H1 (cell line): Measurements from ENCODE around the gene GLIPR2. TPM values are rescaled to one million over a fixed set of nuclear protein-coding genes. Genes with fewer than 3 reads are reported as not detected.

ENCODE experiments used
- CTCF ChIA-PET: fragments of 300-600 bp; sonication (Branson Sonifier 250); formaldehyde crosslinking; loops from one replicate; lab custom pipeline; 2021; ENCODE audit not compliant: partially characterized antibody; lab: Charles Lee
- POLR2A ChIA-PET: fragments of 300-600 bp; sonication (Branson Sonifier 250); formaldehyde crosslinking; loops from one replicate; lab custom pipeline; 2021; ENCODE audit warnings: inconsistent platforms; ENCODE audit not compliant: partially characterized antibody; lab: Charles Lee
- DNase-seq, 2 experiments: peaks; one replicate each; pipeline versions ENCODE4 v3.0.0 to v3.0.0-alpha.2; 2010 to 2022; ENCODE audit warnings: low spot score in 2 of 2, low read depth in 1 of 2, mixed read lengths in 1 of 2
- FAIRE-seq: peaks from 2 replicates; lab custom pipeline; 2011; peaks lifted over from hg19 to GRCh38; lab: Jason Lieb, UNC
- H2AFZ ChIP-seq: 2 replicates; pipeline ENCODE4 v1.8.1; 2012; ENCODE audit warnings: low read length, inconsistent platforms
- H2AK5ac ChIP-seq: 2 replicates; pipeline ENCODE4 v1.6.1; 2013; ENCODE audit warnings: low read depth, low read length
- H2BK120ac ChIP-seq: replicated peaks from 2 replicates; pipeline ENCODE3; 2013; ENCODE audit warnings: low read depth, low read length, inconsistent platforms
- H2BK12ac ChIP-seq: 2 replicates; pipeline ENCODE4 v1.6.1; 2013; ENCODE audit warnings: low read depth, low read length
- H2BK15ac ChIP-seq: 2 replicates; pipeline ENCODE4 v1.6.1; 2013; ENCODE audit warnings: low read length
- H2BK20ac ChIP-seq: 2 replicates; pipeline ENCODE4 v1.6.1; 2013; ENCODE audit warnings: low read length
- H2BK5ac ChIP-seq: 2 replicates; pipeline ENCODE4 v1.6.1; 2013; ENCODE audit warnings: low read depth, low read length
- H3K14ac ChIP-seq: 2 replicates; pipeline ENCODE4 v1.6.1; 2013; ENCODE audit warnings: inconsistent platforms; ENCODE audit not compliant: insufficient read length
- H3K18ac ChIP-seq: 2 replicates; pipeline ENCODE4 v1.6.1; 2013; ENCODE audit warnings: low read length; ENCODE audit errors: extremely low read depth
- H3K23ac ChIP-seq: 2 replicates; pipeline ENCODE4 v1.6.1; 2013; ENCODE audit warnings: inconsistent platforms; ENCODE audit not compliant: insufficient read length
- H3K23me2 ChIP-seq: 2 replicates; pipeline ENCODE4 v1.6.1; 2013; ENCODE audit warnings: low read depth, low read length
- H3K27ac ChIP-seq: 2 replicates; pipeline ENCODE4 v1.6.1; 2011; ENCODE audit warnings: low read depth, low read length, inconsistent platforms
- H3K27me3 ChIP-seq, 4 experiments: replicated peaks in 1 of 4; 1 replicate in 1 of 4; 2 replicates in 3 of 4; pipeline versions ENCODE4 v1.6.1 to v1.8.1; 2011 to 2013; ENCODE audit warnings: low read length in 3 of 4, mild to moderate bottlenecking in 3 of 4, inconsistent platforms in 2 of 4, mixed read lengths in 2 of 4, moderate library complexity in 1 of 4; ENCODE audit not compliant: control insufficient read depth in 3 of 4, insufficient read depth in 3 of 4; ENCODE audit errors: extremely low read depth in 1 of 4
- H3K36me3 ChIP-seq, 4 experiments: 2 replicates each; pipeline versions ENCODE4 v1.6.1 to v1.8.1; 2011 to 2013; ENCODE audit warnings: mild to moderate bottlenecking in 4 of 4, low read length in 3 of 4, moderate library complexity in 2 of 4, control low read depth in 1 of 4, inconsistent platforms in 1 of 4; ENCODE audit not compliant: insufficient read depth in 4 of 4, control insufficient read depth in 2 of 4
- H3K4ac ChIP-seq: replicated peaks from 2 replicates; pipeline ENCODE3; 2013; ENCODE audit warnings: low read length, low read depth, mixed read lengths, inconsistent platforms; ENCODE audit not compliant: insufficient read length
- H3K4me1 ChIP-seq, 4 experiments: replicated peaks in 1 of 4; 1 replicate in 1 of 4; 2 replicates in 3 of 4; pipeline versions ENCODE4 v1.6.1 to v1.8.1; 2011 to 2013; ENCODE audit warnings: low read length in 3 of 4, inconsistent platforms in 2 of 4, mixed read lengths in 1 of 4; ENCODE audit not compliant: insufficient read depth in 4 of 4, control insufficient read depth in 3 of 4
- H3K4me2 ChIP-seq, 2 experiments: 2 replicates each; pipeline versions ENCODE4 v1.6.1 to v1.8.1; 2011 to 2013; ENCODE audit warnings: low read depth in 2 of 2, low read length in 2 of 2, control low read depth in 1 of 2, inconsistent platforms in 1 of 2, mild to moderate bottlenecking in 1 of 2; ENCODE audit not compliant: insufficient read depth in 1 of 2
- H3K4me3 ChIP-seq, 4 experiments: fragments of 200-600, 300-600 bp in 1 of 4; sonication (generic), shearing (Covaris generic), sonication (Bioruptor Twin) in 1 of 4; 2 replicates each; pipeline versions ENCODE4 v1.5.1 to v1.8.1; 2011 to 2016; ENCODE audit warnings: low read length in 4 of 4, low read depth in 3 of 4, control low read depth in 2 of 4, inconsistent platforms in 2 of 4, mild to moderate bottlenecking in 2 of 4, mixed read lengths in 1 of 4, moderate library complexity in 1 of 4; ENCODE audit not compliant: insufficient read depth in 2 of 4; ENCODE audit errors: extremely low read depth in 1 of 4
- H3K56ac ChIP-seq: replicated peaks from 2 replicates; pipeline ENCODE3; 2013; ENCODE audit warnings: low read depth, mild to moderate bottlenecking, mixed read lengths, low read length, inconsistent platforms; ENCODE audit not compliant: insufficient read length
- H3K79me1 ChIP-seq: 2 replicates; pipeline ENCODE4 v1.6.1; 2013; ENCODE audit warnings: low read depth, low read length, control low read depth
- H3K79me2 ChIP-seq, 2 experiments: 2 replicates each; pipeline versions ENCODE4 v1.6.1 to v1.8.1; 2012 to 2013; ENCODE audit warnings: low read length in 2 of 2, mild to moderate bottlenecking in 2 of 2, inconsistent platforms in 1 of 2; ENCODE audit not compliant: insufficient read depth in 2 of 2, control insufficient read depth in 1 of 2
- H3K9ac ChIP-seq, 4 experiments: replicated peaks in 1 of 4; 1 replicate in 1 of 4; 2 replicates in 3 of 4; pipeline versions ENCODE4 v1.6.1 to v1.8.1; 2011 to 2013; ENCODE audit warnings: low read depth in 3 of 4, low read length in 3 of 4, control low read depth in 2 of 4, mild to moderate bottlenecking in 2 of 4, moderate library complexity in 2 of 4, inconsistent platforms in 1 of 4; ENCODE audit errors: extremely low read depth in 1 of 4
- H3K9me3 ChIP-seq, 2 experiments: 2 replicates each; pipeline versions ENCODE4 v1.6.1 to v1.8.1; 2012 to 2013; ENCODE audit warnings: mild to moderate bottlenecking in 2 of 2, moderate library complexity in 2 of 2, control low read depth in 1 of 2, inconsistent platforms in 1 of 2, low read depth in 1 of 2, low read length in 1 of 2, mixed read lengths in 1 of 2; ENCODE audit not compliant: insufficient read depth in 2 of 2
- H4K20me1 ChIP-seq, 2 experiments: replicated peaks in 1 of 2; 2 replicates each; pipeline versions ENCODE3 to v1.8.1; 2011 to 2013; ENCODE audit warnings: inconsistent platforms in 2 of 2, low read length in 2 of 2, mild to moderate bottlenecking in 1 of 2; ENCODE audit not compliant: insufficient read depth in 2 of 2, control insufficient read depth in 1 of 2
- H4K5ac ChIP-seq: 2 replicates; pipeline ENCODE4 v1.6.1; 2013; ENCODE audit warnings: low read length, low read depth, mixed read lengths, inconsistent platforms; ENCODE audit not compliant: insufficient read length
- H4K8ac ChIP-seq: 2 replicates; pipeline ENCODE4 v1.8.0; 2013; ENCODE audit warnings: mild to moderate bottlenecking, moderate library complexity, low read length, inconsistent platforms; ENCODE audit not compliant: insufficient read depth; ENCODE audit errors: extremely low read depth
- H4K91ac ChIP-seq: replicated peaks from 2 replicates; pipeline ENCODE3; 2013; ENCODE audit warnings: low read length, mixed read lengths, inconsistent platforms; ENCODE audit not compliant: insufficient read length
- MAFK ChIP-seq: IDR thresholded peaks from 2 replicates; pipeline ENCODE4 v1.6.1; 2012; ENCODE audit warnings: low read depth, mild to moderate bottlenecking, improper control_type of control experiment, low read length
- RAD21 ChIP-seq, 2 experiments: IDR thresholded peaks in 1 of 2; conservative IDR thresholded peaks in 1 of 2; 2 replicates each; pipeline ENCODE4 v1.6.1; 2011; ENCODE audit warnings: low read depth in 2 of 2, low read length in 2 of 2, improper control_type of control experiment in 1 of 2, inconsistent platforms in 1 of 2, mild to moderate bottlenecking in 1 of 2, moderate library complexity in 1 of 2
- SIRT6 ChIP-seq: IDR thresholded peaks from one replicate; pipeline ENCODE4 v1.7.1; 2012; ENCODE audit warnings: low read length, inconsistent platforms
- WGBS, 2 experiments: shearing (Covaris generic) in 1 of 2; methylation state at CpG; one replicate each; pipeline versions ENCODE4 v1.1.6 to v1.1.7; 2013 to 2015; ENCODE audit warnings: low lambda C conversion rate in 2 of 2, mixed read lengths in 2 of 2, inconsistent platforms in 1 of 2, low coverage in 1 of 2, missing lambda C conversion rate in 1 of 2; ENCODE audit not compliant: insufficient replicate concordance in 2 of 2, insufficient coverage in 1 of 2, insufficient read length in 1 of 2; ENCODE audit errors: extremely low coverage in 1 of 2, missing lambda C conversion rate in 1 of 2; 5-methylcytosine and 5-hydroxymethylcytosine counted together
- polyA plus RNA-seq, 7 experiments: library from polyadenylated mRNA; depleted of rRNA in 3 of 7; stranded (reverse) in 5 of 7; unstranded in 2 of 7; fragments of >200 nt in 5 of 7; fragments of 200-250 nt in 2 of 7; gene quantifications; 1 replicate in 5 of 7; 2 replicates in 1 of 7; 4 replicates in 1 of 7; pipeline versions ENCODE4 v1.2.1 to v1.2.3, GENCODE V29; 2011 to 2013; ENCODE audit warnings: missing spikeins in 2 of 7, mixed read lengths in 2 of 7
- total RNA-seq: library from RNA; stranded (reverse); fragmentation: NEBNext Ultra II Directional; extraction: Animal tissue kit (Norgen Biotek cat#: 25700); gene quantifications from 2 replicates; pipeline ENCODE4 v1.2.1, GENCODE V29; 2021
- TF ChIP-seq, protein P1 (sequence below), 3 experiments: IDR thresholded peaks; 1 replicate in 2 of 3; 2 replicates in 1 of 3; pipeline versions ENCODE4 v1.5.1 to v1.6.1; 2011; ENCODE audit warnings: low read length in 3 of 3, mild to moderate bottlenecking in 3 of 3, inconsistent platforms in 2 of 3, low read depth in 1 of 3, moderate library complexity in 1 of 3; ENCODE audit not compliant: insufficient read depth in 1 of 3; ENCODE audit errors: control extremely low read depth in 1 of 3

The GLIPR2 gene
- total and polyA plus RNA-seq, 2 of the 8 experiments (the other 6 are each of a cell fraction or from before 2014, with no cell fraction given): 7.9 to 12.0 TPM

DNA sequence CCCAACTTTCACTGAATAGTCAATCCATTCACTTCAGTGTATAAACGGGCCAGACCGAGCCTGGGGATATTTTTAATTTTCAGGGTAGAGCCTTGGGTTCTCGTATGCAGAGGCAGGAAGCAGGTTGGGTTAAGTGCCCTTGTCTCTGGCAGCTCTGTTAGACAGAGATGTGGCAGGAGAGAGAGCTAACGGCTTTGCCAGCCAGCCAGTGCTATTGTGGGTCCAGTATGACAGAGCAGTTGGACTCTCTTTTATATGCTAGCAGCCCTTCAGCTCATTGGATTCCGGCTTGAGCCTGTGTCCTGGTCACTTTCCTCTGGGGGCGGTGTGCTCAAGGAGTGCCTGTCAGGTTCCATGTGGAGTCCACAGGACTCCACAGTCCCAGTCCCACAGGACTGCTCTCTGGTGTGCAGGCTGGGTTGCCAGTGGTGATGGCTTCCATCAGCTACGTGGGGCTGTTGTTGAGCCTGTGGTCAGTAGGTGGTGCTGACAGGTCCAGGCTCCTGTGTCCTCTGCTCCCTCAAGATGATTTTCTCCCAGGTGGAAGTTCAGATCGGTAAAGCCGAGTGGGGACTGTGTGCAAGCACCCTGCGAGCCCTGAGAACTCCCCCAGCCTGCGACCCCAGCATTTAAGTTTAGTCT lies 68.5 kb downstream of the GLIPR2 start:
- peak; percentile 24 for FAIRE-seq

More for the DNA sequence above, 68.5 kb downstream of the GLIPR2 start:
- ChIA-PET POLR2A (interaction anchor here (0.8 to 2.5 kb wide), 4 partner anchors 9 to 124 kb away, joined by 3 to 9 read pairs (median 6); partner anchors contain the start of gene CLTA), CTCF (interaction anchor here (0.6 to 5.8 kb wide), 20 partner anchors 8 to 419 kb away, joined by 3 to 33 read pairs (median 3); partner anchors contain the start of gene CLTA)
- H3K27ac ChIP-seq: no peak overlapping the region
- no peaks in the 10 kb centered on the region for H3K23me2 ChIP-seq
- H3K9me3 ChIP-seq: no peaks in the 10 kb centered on the region
- WGBS, 2 experiments: 91% methylated on average over 11 of the region's 11 CpGs; no CpG with 5 or more reads in 1 of the 2 experiments
- no peak for DNase-seq
- no peak overlapping the region for H2BK15ac ChIP-seq
- no peak overlapping the region for H2AK5ac ChIP-seq
- H3K79me2 ChIP-seq: peaks cover 3 to 47% of the 10 kb centered on the region in 2 experiments; a peak in 2 of 4 replicates
- peaks cover 5 to 23% of the 10 kb centered on the region in 2 experiments for H4K20me1 ChIP-seq
- H2AFZ ChIP-seq: no peak overlapping the region
- H3K4me3 ChIP-seq: no peak overlapping the region
- no peak overlapping the region for H3K18ac ChIP-seq
- TF ChIP-seq MAFK (no peak), SIRT6 (no peak), RAD21 (IDR thresholded peaks at IDR 0.05 in 1 of 2, conservative IDR thresholded peaks at IDR 0.05 in 1 of 2; ENCODE audit: low read depth in 2 of 2, low read length in 2 of 2) (peak; percentile 43 to 62; a peak in 3 of 4 replicates)
- TF ChIP-seq, protein P1, sequence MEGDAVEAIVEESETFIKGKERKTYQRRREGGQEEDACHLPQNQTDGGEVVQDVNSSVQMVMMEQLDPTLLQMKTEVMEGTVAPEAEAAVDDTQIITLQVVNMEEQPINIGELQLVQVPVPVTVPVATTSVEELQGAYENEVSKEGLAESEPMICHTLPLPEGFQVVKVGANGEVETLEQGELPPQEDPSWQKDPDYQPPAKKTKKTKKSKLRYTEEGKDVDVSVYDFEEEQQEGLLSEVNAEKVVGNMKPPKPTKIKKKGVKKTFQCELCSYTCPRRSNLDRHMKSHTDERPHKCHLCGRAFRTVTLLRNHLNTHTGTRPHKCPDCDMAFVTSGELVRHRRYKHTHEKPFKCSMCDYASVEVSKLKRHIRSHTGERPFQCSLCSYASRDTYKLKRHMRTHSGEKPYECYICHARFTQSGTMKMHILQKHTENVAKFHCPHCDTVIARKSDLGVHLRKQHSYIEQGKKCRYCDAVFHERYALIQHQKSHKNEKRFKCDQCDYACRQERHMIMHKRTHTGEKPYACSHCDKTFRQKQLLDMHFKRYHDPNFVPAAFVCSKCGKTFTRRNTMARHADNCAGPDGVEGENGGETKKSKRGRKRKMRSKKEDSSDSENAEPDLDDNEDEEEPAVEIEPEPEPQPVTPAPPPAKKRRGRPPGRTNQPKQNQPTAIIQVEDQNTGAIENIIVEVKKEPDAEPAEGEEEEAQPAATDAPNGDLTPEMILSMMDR (IDR thresholded peaks at IDR 0.05; ENCODE audit: control extremely low read depth in 1 of 3, insufficient read depth in 1 of 3, low read depth in 1 of 3, low read length in 3 of 3): peak; percentile 40 to 67 (median 57); a peak in 3 of 4 replicates
- no peak overlapping the region for H3K56ac ChIP-seq
- H3K36me3 ChIP-seq: peaks cover 46 to 98% (median 84%) of the 10 kb centered on the region in 4 experiments
- no peak overlapping the region for H3K23ac ChIP-seq
- H4K5ac ChIP-seq: no peak overlapping the region
- H3K79me1 ChIP-seq: peaks cover 11% of the 10 kb centered on the region
- no peak overlapping the region for H3K4me2 ChIP-seq
- no peak overlapping the region for H4K91ac ChIP-seq
- no peaks in the 10 kb centered on the region for H3K27me3 ChIP-seq
- no peaks in the 10 kb centered on the region; a peak in 1 of 7 replicates for H3K4me1 ChIP-seq
- no peak overlapping the region for H2BK5ac ChIP-seq
- no peak overlapping the region for H3K9ac ChIP-seq
- H2BK12ac ChIP-seq: no peak overlapping the region
- H3K4ac ChIP-seq: no peak overlapping the region
- H2BK20ac ChIP-seq: no peak overlapping the region
- no peak overlapping the region for H4K8ac ChIP-seq
- H2BK120ac ChIP-seq: no peak overlapping the region
- H3K14ac ChIP-seq: no peak overlapping the region
